Measurements from ENCODE around the gene GPR87.

- TF ChIP-seq EP300 (IDR thresholded peaks at IDR 0.05) (no peak), POLR2A (IDR thresholded peaks at IDR 0.05) (no peak), CTCF (IDR thresholded peaks at IDR 0.05) (no peak)
Observed at GRCh38 chr3:151256749-151257148, 59.9 kb downstream of the GPR87 start.
